GM12878 (cell line): ENCODE measurements around the gene AFF1. TPM values are rescaled to one million over a fixed set of nuclear protein-coding genes. Genes with fewer than 3 reads are reported as not detected.

ENCODE experiments used
- ATAC-seq: fragments of 200-7000 bp; cut with Tn5 transposase; 3 replicates; pipeline ENCODE4 v1.9.1; 2020; ENCODE audit warnings: mild to moderate bottlenecking, moderate library complexity
- BruUV-seq: library from RNA; stranded (reverse); fragments of 400-500 nt; replicated peaks from 2 replicates; lab custom pipeline; 2021; lab: Mats Ljungman, UMichigan
- CTCF ChIA-PET: fragments of 300-600 bp; sonication (Branson Sonifier 250); formaldehyde crosslinking; extraction: SDS; loops from one replicate; lab custom pipeline; 2021; ENCODE audit warnings: inconsistent platforms; lab: Yijun Ruan, JAX
- POLR2A ChIA-PET: fragments of 350-600 bp; formaldehyde crosslinking; extraction: SDS; loops from one replicate; lab custom pipeline; 2021; ENCODE audit warnings: inconsistent platforms; lab: Charles Lee
- RAD21 ChIA-PET: fragments of 300-600 bp; sonication (Branson Sonifier 250); formaldehyde crosslinking; loops from one replicate; lab custom pipeline; 2023; ENCODE audit warnings: antibody characterized with exemption; ENCODE audit not compliant: unreplicated experiment; lab: Charles Lee
- SMC1A ChIA-PET: fragments of 300-600 bp; sonication (Branson Sonifier 250); formaldehyde crosslinking; loops from one replicate; lab custom pipeline; 2023; ENCODE audit not compliant: unreplicated experiment, uncharacterized antibody; lab: Charles Lee
- DNase-seq: peaks from one replicate; pipeline ENCODE4 v3.0.0-alpha.2; 2011; ENCODE audit warnings: low read depth, low spot score
- FAIRE-seq: peaks from 3 replicates; lab custom pipeline; 2011; peaks lifted over from hg19 to GRCh38; lab: Jason Lieb, UNC
- H2AFZ ChIP-seq: 2 replicates; pipeline ENCODE4 v1.6.0; 2011; ENCODE audit warnings: low read depth, low read length, control low read depth; ENCODE audit not compliant: control insufficient read depth
- H3K27ac ChIP-seq: 2 replicates; pipeline ENCODE4 v1.5.1; 2011; ENCODE audit warnings: control low read depth; ENCODE audit not compliant: control insufficient read depth, insufficient read depth
- H3K27me3 ChIP-seq, 2 experiments: replicated peaks in 1 of 2; 2 replicates each; pipeline versions ENCODE4 v1.6.0 to v1.6.1; 2011; ENCODE audit warnings: low read length in 1 of 2; ENCODE audit not compliant: control insufficient read depth in 2 of 2, insufficient read depth in 2 of 2
- H3K36me3 ChIP-seq, 2 experiments: 2 replicates each; pipeline ENCODE4 v1.5.1; 2011; ENCODE audit warnings: low read length in 1 of 2; ENCODE audit not compliant: control insufficient read depth in 2 of 2, insufficient read depth in 2 of 2
- H3K4me1 ChIP-seq: 2 replicates; pipeline ENCODE4 v1.6.1; 2011; ENCODE audit warnings: mild to moderate bottlenecking, low read length, moderate library complexity, mixed read lengths; ENCODE audit not compliant: control insufficient read depth, insufficient read depth
- H3K4me2 ChIP-seq: 2 replicates; pipeline ENCODE4 v1.6.0; 2011; ENCODE audit warnings: control low read depth; ENCODE audit not compliant: control insufficient read depth, insufficient read depth
- H3K4me3 ChIP-seq: fragments of 200-600 bp; sonication (generic); 2 replicates; pipeline ENCODE4 v1.5.1; 2016
- H3K79me2 ChIP-seq: 2 replicates; pipeline ENCODE4 v1.6.0; 2011; ENCODE audit warnings: low read length; ENCODE audit not compliant: control insufficient read depth, insufficient read depth
- H3K9ac ChIP-seq: 2 replicates; pipeline ENCODE4 v1.8.0; 2011; ENCODE audit warnings: low read length, control low read depth, mixed read lengths; ENCODE audit not compliant: control insufficient read depth, insufficient read depth
- H3K9me3 ChIP-seq: replicated peaks from 3 replicates; pipeline ENCODE4 v1.5.1; 2011; ENCODE audit warnings: mild to moderate bottlenecking, low read length; ENCODE audit not compliant: control insufficient read depth, insufficient read depth
- H4K20me1 ChIP-seq: 2 replicates; pipeline ENCODE4 v1.6.0; 2011; ENCODE audit not compliant: control insufficient read depth, insufficient read depth
- NRF1 ChIP-seq: conservative IDR thresholded peaks from 2 replicates; pipeline ENCODE4 v1.6.1; 2011; ENCODE audit warnings: mild to moderate bottlenecking, low read depth, low read length, improper control_type of control experiment
- TBL1XR1 ChIP-seq: IDR thresholded peaks from 2 replicates; pipeline ENCODE4 v1.6.1; 2012; ENCODE audit warnings: low read depth, low read length, improper control_type of control experiment
- ZSCAN29 ChIP-seq: fragments of 450-650 bp; IDR thresholded peaks from 2 replicates; pipeline ENCODE4 v1.6.1; 2017; ENCODE audit warnings: mild to moderate bottlenecking, moderate library complexity
- WGBS: methylation state at CpG from one replicate; pipeline ENCODE4 v1.1.6; 2016; ENCODE audit warnings: low lambda C conversion rate; ENCODE audit not compliant: insufficient replicate concordance, insufficient coverage; ENCODE audit errors: missing lambda C conversion rate; 5-methylcytosine and 5-hydroxymethylcytosine counted together
- in situ Hi-C: fragments of 300-500 bp; cut with MboI; formaldehyde crosslinking; loops from 9 replicates; pipeline ENCODE4 v1.14.3; 2018; ENCODE audit warnings: mixed read lengths
- intact Hi-C: fragments of 100-400 bp; cut with micrococcal nuclease; formaldehyde crosslinking; loops from one replicate; pipeline ENCODE4 v1.14.2; 2022; ENCODE audit not compliant: unreplicated experiment
- polyA plus RNA-seq, 11 experiments: library from polyadenylated mRNA; depleted of rRNA in 4 of 11; unstranded in 6 of 11; stranded (reverse) in 5 of 11; fragments of >200 nt; fragmentation: Nextera tagmentation in 4 of 11; fragmentation: Illumina TruSeq in 1 of 11; extraction: Ambion mirVana in 4 of 11; extraction: Trizol in 1 of 11; gene quantifications; 1 replicate in 1 of 11; 2 replicates in 10 of 11; pipeline versions ENCODE4 v1.2.1 to v1.2.3, GENCODE V29; 2011 to 2016; ENCODE audit warnings: inconsistent platforms in 2 of 11, missing spikeins in 2 of 11, low read depth in 1 of 11
- total RNA-seq, 4 experiments: library from RNA; depleted of rRNA in 3 of 4; stranded (reverse); fragments of >200 nt in 3 of 4; fragmentation: Illumina TruSeq in 1 of 4; extraction: Trizol in 1 of 4; gene quantifications; 2 replicates each; pipeline versions ENCODE4 v1.2.1 to v1.2.3, GENCODE V29; 2013 to 2021
- TF ChIP-seq, protein P1 (sequence below): IDR thresholded peaks from 2 replicates; pipeline ENCODE4 v1.6.1; 2012; ENCODE audit warnings: mild to moderate bottlenecking, low read depth, low read length

Gene AFF1
- total and polyA plus RNA-seq, 10 of the 15 experiments (the other 5 are each of a cell fraction or from before 2014, with no cell fraction given), result 3.5 to 56.1 (median 21.5) TPM

DNA sequence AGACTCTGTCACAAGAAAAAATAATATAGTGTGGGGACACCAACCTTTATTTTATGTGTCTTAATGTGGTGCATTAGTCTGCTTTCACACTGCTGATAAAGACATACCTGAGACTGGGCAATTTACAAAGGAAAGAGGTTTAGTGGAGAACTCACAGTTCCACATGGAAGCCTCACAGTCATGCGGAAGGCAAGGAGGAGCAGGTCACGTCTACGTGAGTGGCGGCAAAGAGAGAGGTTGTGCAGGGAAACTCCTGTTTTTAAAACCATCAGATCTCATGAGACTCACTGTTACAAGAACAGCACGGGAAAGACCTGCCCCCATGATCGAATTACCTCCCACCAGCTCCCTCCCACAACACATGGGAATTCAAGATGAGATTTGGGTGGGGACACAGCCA is 130.2 kb downstream of the AFF1 start:
- ChIA-PET RAD21 (no interaction called here), POLR2A (no interaction called here), CTCF (interaction anchor here (0.8 kb wide), 1 partner anchor 9 kb away, joined by 3 read pairs; no protein-coding TSS in a partner anchor), SMC1A (no interaction called here)
- Histone ChIP-seq H3K79me2 (peaks cover 76% of the 10 kb centered on the region), H3K4me1 (peaks cover 10% of the 10 kb centered on the region), H3K9ac (no peak overlapping the region), H3K9me3 (no peaks in the 10 kb centered on the region), H3K27ac (no peak overlapping the region), H4K20me1 (peaks cover 6% of the 10 kb centered on the region; the same call in 1 of the 2 replicates), H3K36me3 (peaks cover 4 to 34% of the 10 kb centered on the region in 2 experiments; a peak in 3 of 4 replicates), H3K27me3 (no peaks in the 10 kb centered on the region), H2AFZ (no peak overlapping the region), H3K4me2 (no peak overlapping the region), H3K4me3 (no peak overlapping the region)
- TF ChIP-seq TBL1XR1 (no peak), ZSCAN29 (no peak)
- no TSS peak for BruUV-seq
- ATAC-seq (no peak), FAIRE-seq (no peak), DNase-seq (no peak)
- intact Hi-C loops (no loop called here), in situ Hi-C loops (no loop called here)
- 98% methylated on average over 6 of the region's 6 CpGs for WGBS

DNA sequence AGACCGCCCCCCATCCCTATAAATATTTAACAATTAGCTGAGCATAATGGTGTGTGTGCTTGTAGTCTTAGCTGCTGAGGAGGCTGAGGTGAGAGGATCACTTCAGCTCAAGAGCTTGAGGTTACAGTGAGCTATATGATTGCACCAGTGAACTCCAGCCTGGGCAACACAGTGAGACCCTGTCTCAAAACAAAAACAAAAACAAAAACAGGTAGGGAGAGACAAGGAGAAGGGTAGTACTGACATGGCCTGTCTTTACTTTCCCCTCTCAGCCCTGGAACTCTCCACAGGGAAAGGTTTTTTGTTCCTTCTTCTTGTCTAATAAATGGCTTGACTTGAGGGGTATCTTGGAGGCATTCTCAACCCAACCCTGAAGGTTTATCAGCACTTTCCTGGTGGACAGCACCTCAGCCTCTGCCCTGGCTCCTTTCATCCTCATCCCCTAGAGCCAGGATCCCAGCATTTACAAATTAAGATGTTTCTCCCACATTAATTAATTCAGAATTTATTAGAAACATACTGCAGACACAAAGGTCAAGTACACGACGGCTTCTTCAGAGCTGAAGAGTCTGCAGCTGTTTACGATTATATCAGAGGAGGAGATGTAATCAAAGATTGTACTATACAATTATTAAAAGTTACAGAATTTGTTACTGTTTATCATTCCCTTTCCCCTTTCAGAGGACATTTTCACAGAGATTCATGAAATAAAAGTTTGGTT is 131.8 kb downstream of the AFF1 start:
- Histone ChIP-seq H3K79me2 (peaks cover 78% of the 10 kb centered on the region), H3K4me1 (peaks cover 6% of the 10 kb centered on the region), H3K4me2 (no peak overlapping the region), H3K27me3 (no peaks in the 10 kb centered on the region), H4K20me1 (peaks cover 6% of the 10 kb centered on the region; the same call in 1 of the 2 replicates), H3K9ac (no peak overlapping the region), H3K27ac (no peak overlapping the region), H3K36me3 (peaks cover 4 to 25% of the 10 kb centered on the region in 2 experiments; a peak in 3 of 4 replicates), H3K9me3 (no peaks in the 10 kb centered on the region), H3K4me3 (no peak overlapping the region), H2AFZ (no peak overlapping the region)
- intact Hi-C loops (no loop called here), in situ Hi-C loops (no loop called here)
- WGBS, result 86% methylated on average over 4 of the region's 4 CpGs
- no peak for DNase-seq
- ChIA-PET CTCF (interaction anchor here (0.9 to 1.5 kb wide), 3 partner anchors 30 to 197 kb away, joined by 3 to 7 read pairs (median 4); no protein-coding TSS in a partner anchor), RAD21 (interaction anchor here (0.7 kb wide), 1 partner anchor 144 kb away, joined by 4 read pairs; no protein-coding TSS in a partner anchor), SMC1A (interaction anchor here (1.0 to 2.2 kb wide), 4 partner anchors 8 to 17 kb away, joined by 3 to 7 read pairs (median 4); no protein-coding TSS in a partner anchor), POLR2A (interaction anchor here (0.9 to 1.3 kb wide), 3 partner anchors 12 to 131 kb away, joined by 3 read pairs; partner anchors contain the start of gene AFF1)
- ATAC-seq, result peak; percentile 36
- FAIRE-seq, result no peak
- TF ChIP-seq, protein P1, sequence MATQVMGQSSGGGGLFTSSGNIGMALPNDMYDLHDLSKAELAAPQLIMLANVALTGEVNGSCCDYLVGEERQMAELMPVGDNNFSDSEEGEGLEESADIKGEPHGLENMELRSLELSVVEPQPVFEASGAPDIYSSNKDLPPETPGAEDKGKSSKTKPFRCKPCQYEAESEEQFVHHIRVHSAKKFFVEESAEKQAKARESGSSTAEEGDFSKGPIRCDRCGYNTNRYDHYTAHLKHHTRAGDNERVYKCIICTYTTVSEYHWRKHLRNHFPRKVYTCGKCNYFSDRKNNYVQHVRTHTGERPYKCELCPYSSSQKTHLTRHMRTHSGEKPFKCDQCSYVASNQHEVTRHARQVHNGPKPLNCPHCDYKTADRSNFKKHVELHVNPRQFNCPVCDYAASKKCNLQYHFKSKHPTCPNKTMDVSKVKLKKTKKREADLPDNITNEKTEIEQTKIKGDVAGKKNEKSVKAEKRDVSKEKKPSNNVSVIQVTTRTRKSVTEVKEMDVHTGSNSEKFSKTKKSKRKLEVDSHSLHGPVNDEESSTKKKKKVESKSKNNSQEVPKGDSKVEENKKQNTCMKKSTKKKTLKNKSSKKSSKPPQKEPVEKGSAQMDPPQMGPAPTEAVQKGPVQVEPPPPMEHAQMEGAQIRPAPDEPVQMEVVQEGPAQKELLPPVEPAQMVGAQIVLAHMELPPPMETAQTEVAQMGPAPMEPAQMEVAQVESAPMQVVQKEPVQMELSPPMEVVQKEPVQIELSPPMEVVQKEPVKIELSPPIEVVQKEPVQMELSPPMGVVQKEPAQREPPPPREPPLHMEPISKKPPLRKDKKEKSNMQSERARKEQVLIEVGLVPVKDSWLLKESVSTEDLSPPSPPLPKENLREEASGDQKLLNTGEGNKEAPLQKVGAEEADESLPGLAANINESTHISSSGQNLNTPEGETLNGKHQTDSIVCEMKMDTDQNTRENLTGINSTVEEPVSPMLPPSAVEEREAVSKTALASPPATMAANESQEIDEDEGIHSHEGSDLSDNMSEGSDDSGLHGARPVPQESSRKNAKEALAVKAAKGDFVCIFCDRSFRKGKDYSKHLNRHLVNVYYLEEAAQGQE, result peak; percentile 86
- no peak for TF ChIP-seq NRF1
- no TSS peak for BruUV-seq
